ENCODE results near the gene GPC6.

Gene GPC6

DNA sequence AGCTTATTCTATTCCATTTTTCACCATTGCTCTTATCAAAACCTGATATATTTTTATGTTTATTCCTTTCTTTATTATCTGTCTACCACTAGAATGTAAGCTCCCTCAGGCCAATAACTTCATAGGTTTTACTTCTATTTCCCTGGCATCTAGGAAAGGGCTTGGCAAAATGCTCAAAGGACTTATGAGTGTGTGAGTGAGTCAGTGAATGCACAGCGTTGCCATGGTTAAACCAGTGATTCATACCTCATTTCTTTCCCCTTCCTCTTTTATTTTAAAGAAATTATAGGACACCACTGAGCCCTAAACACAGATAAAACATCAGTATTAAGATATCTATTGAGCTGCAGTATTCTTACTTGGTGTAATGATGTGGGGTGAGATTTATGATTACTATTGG is 162.1 kb downstream of the GPC6 start:
- H3K9me2 ChIP-seq (ENCODE audit: low read depth, low read length): no peaks in the 10 kb centered on the region
- H3F3A ChIP-seq (ENCODE audit: insufficient read depth, low read length): no peaks in the 10 kb centered on the region
- H3K4me3 ChIP-seq (ENCODE audit: low read depth, low read length, poor library complexity, severe bottlenecking): no peak overlapping the region
- no peak overlapping the region for H3K4me2 ChIP-seq (ENCODE audit: low read length)
- H3K9me3 ChIP-seq (ENCODE audit: low read length): no peaks in the 10 kb centered on the region
- H3K36me3 ChIP-seq (ENCODE audit: insufficient read depth, low read length): no peaks in the 10 kb centered on the region
- H3K27ac ChIP-seq (ENCODE audit: low read depth, low read length, poor library complexity, severe bottlenecking): no peak overlapping the region
- no peaks in the 10 kb centered on the region for H3K27me3 ChIP-seq (ENCODE audit: insufficient read depth, low read length)
- H4K20me1 ChIP-seq (ENCODE audit: insufficient read depth, low read length): no peaks in the 10 kb centered on the region
- no peak overlapping the region for H3K9ac ChIP-seq (ENCODE audit: low read length)
- no peak overlapping the region for H2AFZ ChIP-seq (ENCODE audit: low read length)
- no peaks in the 10 kb centered on the region for H3K4me1 ChIP-seq (ENCODE audit: insufficient read depth, low read length, severe bottlenecking)
- no peaks in the 10 kb centered on the region for H3K79me2 ChIP-seq (ENCODE audit: insufficient read depth, low read length)
- TF ChIP-seq, protein P1, sequence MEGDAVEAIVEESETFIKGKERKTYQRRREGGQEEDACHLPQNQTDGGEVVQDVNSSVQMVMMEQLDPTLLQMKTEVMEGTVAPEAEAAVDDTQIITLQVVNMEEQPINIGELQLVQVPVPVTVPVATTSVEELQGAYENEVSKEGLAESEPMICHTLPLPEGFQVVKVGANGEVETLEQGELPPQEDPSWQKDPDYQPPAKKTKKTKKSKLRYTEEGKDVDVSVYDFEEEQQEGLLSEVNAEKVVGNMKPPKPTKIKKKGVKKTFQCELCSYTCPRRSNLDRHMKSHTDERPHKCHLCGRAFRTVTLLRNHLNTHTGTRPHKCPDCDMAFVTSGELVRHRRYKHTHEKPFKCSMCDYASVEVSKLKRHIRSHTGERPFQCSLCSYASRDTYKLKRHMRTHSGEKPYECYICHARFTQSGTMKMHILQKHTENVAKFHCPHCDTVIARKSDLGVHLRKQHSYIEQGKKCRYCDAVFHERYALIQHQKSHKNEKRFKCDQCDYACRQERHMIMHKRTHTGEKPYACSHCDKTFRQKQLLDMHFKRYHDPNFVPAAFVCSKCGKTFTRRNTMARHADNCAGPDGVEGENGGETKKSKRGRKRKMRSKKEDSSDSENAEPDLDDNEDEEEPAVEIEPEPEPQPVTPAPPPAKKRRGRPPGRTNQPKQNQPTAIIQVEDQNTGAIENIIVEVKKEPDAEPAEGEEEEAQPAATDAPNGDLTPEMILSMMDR (IDR thresholded peaks at IDR 0.05; ENCODE audit: low read length): no peak
- no peak for TF ChIP-seq EZH2 (IDR thresholded peaks at IDR 0.05; ENCODE audit: borderline replicate concordance, low read length)

GRCh38 chr13:93397619-93398018 is 171.0 kb downstream of the GPC6 start:
- Histone ChIP-seq H3K9me3 (ENCODE audit: low read length) (no peaks in the 10 kb centered on the region), H3K9me2 (ENCODE audit: low read depth, low read length) (no peaks in the 10 kb centered on the region), H3K27ac (ENCODE audit: low read depth, low read length, poor library complexity, severe bottlenecking) (no peak overlapping the region), H3K4me1 (ENCODE audit: insufficient read depth, low read length, severe bottlenecking) (no peaks in the 10 kb centered on the region), H3K9ac (ENCODE audit: low read length) (no peak overlapping the region), H3K4me2 (ENCODE audit: low read length) (no peak overlapping the region), H3K27me3 (ENCODE audit: insufficient read depth, low read length) (no peaks in the 10 kb centered on the region), H3K36me3 (ENCODE audit: insufficient read depth, low read length) (no peaks in the 10 kb centered on the region), H2AFZ (ENCODE audit: low read length) (no peak overlapping the region), H3F3A (ENCODE audit: insufficient read depth, low read length) (no peaks in the 10 kb centered on the region), H4K20me1 (ENCODE audit: insufficient read depth, low read length) (no peaks in the 10 kb centered on the region), H3K79me2 (ENCODE audit: insufficient read depth, low read length) (no peaks in the 10 kb centered on the region), H3K4me3 (ENCODE audit: low read depth, low read length, poor library complexity, severe bottlenecking) (no peak overlapping the region)
- no peak for TF ChIP-seq EZH2 (IDR thresholded peaks at IDR 0.05; ENCODE audit: borderline replicate concordance, low read length)
- TF ChIP-seq, protein P1 (IDR thresholded peaks at IDR 0.05; ENCODE audit: low read length): no peak

DNA sequence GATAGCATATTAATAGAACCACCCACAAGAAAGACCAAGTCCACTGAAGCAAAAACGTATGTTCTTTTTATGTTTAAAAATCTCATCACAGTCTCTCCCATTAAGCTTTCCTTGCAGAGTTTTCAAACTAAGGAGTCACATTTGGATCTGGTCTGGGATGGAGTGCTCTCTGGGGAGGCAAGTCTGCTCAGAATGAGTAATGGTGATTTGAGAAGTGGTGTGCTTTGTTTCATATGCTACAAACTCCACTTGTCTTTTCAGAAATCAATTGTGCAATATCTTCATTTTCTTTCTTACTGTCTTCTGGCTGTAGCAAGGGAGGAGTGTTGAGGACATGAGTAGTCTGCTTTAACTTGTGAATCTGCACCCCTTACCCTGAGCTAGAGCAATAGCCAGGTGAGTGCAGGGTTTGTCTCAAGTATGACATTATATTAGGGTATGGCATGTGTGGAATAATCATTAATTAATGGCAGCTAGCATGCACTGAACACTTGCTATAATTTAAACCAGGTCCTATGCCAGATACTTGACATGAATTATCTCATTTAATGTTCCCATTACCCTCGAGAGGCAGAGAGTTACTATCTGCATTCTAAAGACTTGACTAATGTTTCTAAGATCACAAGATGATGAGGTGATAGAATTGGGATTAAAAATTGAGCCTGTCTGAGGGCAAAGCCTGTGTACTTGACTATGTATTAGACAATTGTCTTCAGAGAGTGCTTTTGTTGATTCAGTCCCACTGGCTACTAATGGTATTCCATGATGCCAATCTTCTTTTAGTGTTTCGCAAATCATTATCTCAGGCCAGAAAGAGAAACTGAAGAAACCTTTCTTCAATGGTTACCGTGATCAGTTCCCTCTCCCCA is 171.8 kb downstream of the GPC6 start:
- H3K9ac ChIP-seq (ENCODE audit: low read length): no peak overlapping the region
- TF ChIP-seq, protein P1 (IDR thresholded peaks at IDR 0.05; ENCODE audit: low read length): no peak
- no peak for TF ChIP-seq EZH2 (IDR thresholded peaks at IDR 0.05; ENCODE audit: borderline replicate concordance, low read length)
- H3K36me3 ChIP-seq (ENCODE audit: insufficient read depth, low read length): no peaks in the 10 kb centered on the region
- H3K4me1 ChIP-seq (ENCODE audit: insufficient read depth, low read length, severe bottlenecking): no peaks in the 10 kb centered on the region
- no peaks in the 10 kb centered on the region for H3K27me3 ChIP-seq (ENCODE audit: insufficient read depth, low read length)
- H3K79me2 ChIP-seq (ENCODE audit: insufficient read depth, low read length): no peaks in the 10 kb centered on the region
- no peaks in the 10 kb centered on the region for H4K20me1 ChIP-seq (ENCODE audit: insufficient read depth, low read length)
- H2AFZ ChIP-seq (ENCODE audit: low read length): no peak overlapping the region
- no peaks in the 10 kb centered on the region for H3F3A ChIP-seq (ENCODE audit: insufficient read depth, low read length)
- no peak overlapping the region for H3K4me2 ChIP-seq (ENCODE audit: low read length)
- no peaks in the 10 kb centered on the region for H3K9me2 ChIP-seq (ENCODE audit: low read depth, low read length)
- no peak overlapping the region for H3K4me3 ChIP-seq (ENCODE audit: low read depth, low read length, poor library complexity, severe bottlenecking)
- H3K9me3 ChIP-seq (ENCODE audit: low read length): no peaks in the 10 kb centered on the region
- H3K27ac ChIP-seq (ENCODE audit: low read depth, low read length, poor library complexity, severe bottlenecking): no peak overlapping the region

Measured in OCI-LY1 (cell line).